Endodermal cell (in vitro differentiated cells): ENCODE results near the gene KDSR. TPM values are rescaled to one million over a fixed set of nuclear protein-coding genes. Genes with fewer than 3 reads are reported as not detected.

ENCODE experiments used
- DNase-seq: peaks from one replicate; pipeline ENCODE4 v3.0.0-alpha.2; 2017
- H3K27ac ChIP-seq: 2 replicates; pipeline ENCODE4 v1.5.1; 2013; ENCODE audit warnings: mild to moderate bottlenecking, low read depth, low read length, moderate library complexity
- H3K27me3 ChIP-seq: 2 replicates; pipeline ENCODE4 v1.6.1; 2013; ENCODE audit warnings: mild to moderate bottlenecking, low read length, moderate library complexity; ENCODE audit not compliant: insufficient read depth, control insufficient read depth, poor library complexity, severe bottlenecking
- H3K36me3 ChIP-seq: 2 replicates; pipeline ENCODE4 v1.7.0; 2013; ENCODE audit warnings: mild to moderate bottlenecking, low read length, moderate library complexity; ENCODE audit not compliant: control insufficient read depth, insufficient read depth
- H3K4me1 ChIP-seq: one replicate; pipeline ENCODE4 v1.7.0; 2013; ENCODE audit warnings: low read length; ENCODE audit not compliant: control insufficient read depth, insufficient read depth
- H3K4me3 ChIP-seq: 2 replicates; pipeline ENCODE4 v1.5.1; 2013; ENCODE audit warnings: mild to moderate bottlenecking, low read length, moderate library complexity
- H3K9ac ChIP-seq: 2 replicates; pipeline ENCODE4 v1.6.1; 2013; ENCODE audit warnings: mild to moderate bottlenecking, low read length, moderate library complexity; ENCODE audit not compliant: poor library complexity, severe bottlenecking; ENCODE audit errors: extremely low read depth
- H3K9me3 ChIP-seq: 2 replicates; pipeline ENCODE4 v1.6.1; 2013; ENCODE audit warnings: mild to moderate bottlenecking, low read length, moderate library complexity; ENCODE audit not compliant: control insufficient read depth
- H3K27ac Mint-ChIP-seq: 2 replicates; pipeline ENCODE4 v1.8.0; 2020; ENCODE audit warnings: mixed read lengths
- H3K27me3 Mint-ChIP-seq: 2 replicates; pipeline ENCODE4 v1.8.0; 2021; ENCODE audit warnings: mild to moderate bottlenecking, mixed read lengths; ENCODE audit not compliant: insufficient read depth
- H3K36me3 Mint-ChIP-seq: 2 replicates; pipeline ENCODE4 v1.8.0; 2020; ENCODE audit warnings: low read depth, mixed read lengths
- H3K4me1 Mint-ChIP-seq: 2 replicates; pipeline ENCODE4 v1.8.0; 2020; ENCODE audit warnings: mixed read lengths
- H3K4me3 Mint-ChIP-seq: 2 replicates; pipeline ENCODE4 v1.8.0; 2020; ENCODE audit warnings: mild to moderate bottlenecking, moderate library complexity, mixed read lengths
- H3K9me3 Mint-ChIP-seq: 2 replicates; pipeline ENCODE4 v1.8.0; 2020; ENCODE audit warnings: mild to moderate bottlenecking, mixed read lengths
- CTCF ChIP-seq: fragments of 200-600 bp; sonication (generic); conservative IDR thresholded peaks from 2 replicates; pipeline ENCODE4 v1.5.0; 2021; ENCODE audit warnings: antibody characterized with exemption, mild to moderate bottlenecking
- WGBS, 2 experiments: methylation state at CpG; one replicate each; pipeline versions ENCODE4 v1.1.5 to v1.1.7; 2013; ENCODE audit warnings: missing lambda C conversion rate in 2 of 2, mixed read lengths in 1 of 2; ENCODE audit not compliant: insufficient coverage in 1 of 2, insufficient read length in 1 of 2; 5-methylcytosine and 5-hydroxymethylcytosine counted together
- total RNA-seq, 2 donors: library from RNA; stranded (reverse); fragmentation: NEBNext Ultra II Directional in 1 of 2; extraction: Animal tissue kit (Norgen Biotek cat#: 25700) in 1 of 2; gene quantifications; 2 replicates in 1 of 2; 3 replicates in 1 of 2; pipeline ENCODE4 v1.2.1, GENCODE V29; 2021

KDSR gene
- total RNA-seq, 2 donors from 2014 or later, result 39.3 to 51.0 TPM

GRCh38 chr18:63402246-63403162, 35.5 kb upstream of the KDSR start:
- H3K36me3 Mint-ChIP-seq, result peaks cover 69% of the 10 kb centered on the region
- no peaks in the 10 kb centered on the region for H3K9me3 Mint-ChIP-seq
- H3K9ac ChIP-seq, result no peak overlapping the region
- H3K36me3 ChIP-seq, result peaks cover 91% of the 10 kb centered on the region
- DNase-seq, result no peak
- H3K4me1 ChIP-seq, result no peaks in the 10 kb centered on the region
- H3K9me3 ChIP-seq, result no peaks in the 10 kb centered on the region
- no peak overlapping the region for H3K4me3 ChIP-seq
- WGBS, 2 experiments, result 94 to 97% methylated on average over 4 to 8 of the region's 8 CpGs
- TF ChIP-seq CTCF, result no peak
- no peak overlapping the region for H3K27ac ChIP-seq
- no peaks in the 10 kb centered on the region for H3K27me3 ChIP-seq
- no peaks in the 10 kb centered on the region for H3K4me1 Mint-ChIP-seq
- H3K27me3 Mint-ChIP-seq, result no peaks in the 10 kb centered on the region
- H3K27ac Mint-ChIP-seq, result no peak overlapping the region
- H3K4me3 Mint-ChIP-seq, result no peak overlapping the region

- H3K27ac ChIP-seq, result no peak overlapping the region
- no peaks in the 10 kb centered on the region for H3K9me3 ChIP-seq
- Mint-ChIP-seq H3K4me3 (no peak overlapping the region), H3K27me3 (no peaks in the 10 kb centered on the region), H3K36me3 (peaks cover 73% of the 10 kb centered on the region), H3K9me3 (no peaks in the 10 kb centered on the region), H3K27ac (no peak overlapping the region), H3K4me1 (no peaks in the 10 kb centered on the region)
- H3K4me3 ChIP-seq, result no peak overlapping the region
- H3K4me1 ChIP-seq, result no peaks in the 10 kb centered on the region
- 100% methylated on average over 1 of the region's 3 CpGs; no CpG with 5 or more reads in 1 of the 2 experiments for WGBS, 2 experiments
- no peak for DNase-seq
- H3K9ac ChIP-seq, result no peak overlapping the region
- no peak for TF ChIP-seq CTCF
- peaks cover 95% of the 10 kb centered on the region for H3K36me3 ChIP-seq
- no peaks in the 10 kb centered on the region for H3K27me3 ChIP-seq
Measured at GRCh38 chr18:63399300-63399699, 32.3 kb upstream of the KDSR start.

- no peak overlapping the region for H3K27ac ChIP-seq
- Mint-ChIP-seq H3K27ac (no peak overlapping the region), H3K27me3 (no peaks in the 10 kb centered on the region), H3K36me3 (peaks cover 66% of the 10 kb centered on the region), H3K4me3 (no peak overlapping the region), H3K9me3 (no peaks in the 10 kb centered on the region), H3K4me1 (no peaks in the 10 kb centered on the region)
- peaks cover 91% of the 10 kb centered on the region for H3K36me3 ChIP-seq
- DNase-seq, result no peak
- no peaks in the 10 kb centered on the region for H3K4me1 ChIP-seq
- no peak overlapping the region for H3K9ac ChIP-seq
- H3K9me3 ChIP-seq, result no peaks in the 10 kb centered on the region
- no peak overlapping the region for H3K4me3 ChIP-seq
- WGBS, 2 experiments, result 100% methylated on average over 1 of the region's 1 CpG
- TF ChIP-seq CTCF, result no peak
- H3K27me3 ChIP-seq, result no peaks in the 10 kb centered on the region
Measured at GRCh38 chr18:63397349-63397748, 30.3 kb upstream of the KDSR start.
